Measurements from ENCODE around the gene PRKAR1B. TPM values are rescaled to one million over a fixed set of nuclear protein-coding genes. Genes with fewer than 3 reads are reported as not detected.
A peak's percentile ranks its signal among the peaks of the same experiment; 100 is the strongest.

PRKAR1B gene
- polyA plus RNA-seq, 1 of the 3 experiments (the other 2 are of a cell fraction) = 63.7 TPM

DNA sequence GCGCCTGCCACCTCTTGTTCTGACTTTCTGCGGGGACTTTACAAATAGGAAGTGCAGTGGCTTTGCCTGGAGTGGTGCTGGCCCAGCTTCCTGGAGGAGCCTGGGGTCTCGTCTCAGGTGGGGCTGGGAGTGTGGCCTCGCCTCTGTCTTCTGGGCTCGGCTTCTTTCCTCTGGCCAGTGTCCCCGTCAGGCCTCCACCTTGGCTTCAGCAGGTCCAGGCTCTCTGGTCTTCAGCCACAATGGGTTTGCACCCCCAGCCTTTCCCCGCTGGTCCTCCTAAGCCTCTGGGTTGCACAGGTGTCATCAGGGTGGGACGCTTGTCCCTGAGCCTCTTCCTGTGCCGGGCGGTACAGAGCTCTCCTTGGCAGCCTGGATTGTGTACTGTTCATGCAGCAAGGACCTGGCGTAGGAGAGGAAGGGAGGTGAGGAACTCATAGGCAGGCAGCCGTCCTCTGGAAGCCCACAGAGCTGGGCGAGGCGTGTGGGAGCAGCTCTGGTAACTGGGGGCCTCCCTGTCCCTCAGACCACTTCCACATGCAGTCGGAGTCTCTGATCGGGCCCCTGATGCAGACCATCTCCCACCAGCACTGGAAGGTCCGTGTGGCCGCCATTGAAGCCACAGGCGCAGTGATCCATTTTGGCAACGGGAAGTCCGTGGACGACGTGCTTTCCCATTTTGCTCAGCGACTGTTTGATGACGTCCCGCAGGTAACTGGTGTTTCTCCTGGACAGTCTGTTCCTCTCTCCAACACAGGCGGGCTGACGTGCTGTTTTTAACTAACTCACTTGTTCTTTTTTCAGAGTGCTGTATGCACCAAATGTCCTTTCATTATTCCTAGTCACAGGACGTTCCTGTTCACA, 2.3 kb upstream of the PRKAR1B start:
- peaks cover 22 to 42% of the 10 kb centered on the region in 2 experiments for H3K36me3 ChIP-seq (replicated peaks in 1 of 2; ENCODE audit: control insufficient read depth in 1 of 2, insufficient read depth in 2 of 2, low read length in 1 of 2)
- H3K9me2 ChIP-seq = no peaks in the 10 kb centered on the region
- no peak for DNase-seq
- H3F3A ChIP-seq (replicated peaks; ENCODE audit: insufficient read depth) = no peaks in the 10 kb centered on the region
- H3K4me1 ChIP-seq (ENCODE audit: control insufficient read depth in 1 of 2, insufficient read depth in 2 of 2, low read depth in 1 of 2, low read length in 1 of 2) = peaks cover 7 to 25% of the 10 kb centered on the region in 2 experiments; a peak in 3 of 4 replicates
- CTCF ChIA-PET = interaction anchor here (0.6 to 1.7 kb wide), 4 partner anchors 9 to 1294 kb away, joined by 4 to 7 read pairs (median 4); no protein-coding TSS in a partner anchor
- H3K4me2 ChIP-seq = no peak overlapping the region
- H3K27me3 ChIP-seq (ENCODE audit: insufficient read depth) = no peaks in the 10 kb centered on the region
- H3K79me2 ChIP-seq (ENCODE audit: insufficient read depth) = peaks cover 81% of the 10 kb centered on the region
- WGBS (ENCODE audit: low lambda C conversion rate) = 96% methylated on average over 23 of the region's 29 CpGs
- TF ChIP-seq RFX5 (IDR thresholded peaks at IDR 0.05; ENCODE audit: low read length) = no peak
- no peak for TF ChIP-seq POLR2AphosphoS5 (IDR thresholded peaks at IDR 0.05; ENCODE audit: low read depth, low read length)
- no peak for TF ChIP-seq RCOR1 (IDR thresholded peaks at IDR 0.05; ENCODE audit: low read length)
- TF ChIP-seq CHD2 (IDR thresholded peaks at IDR 0.05; ENCODE audit: low read length, partially characterized antibody) = no peak
- no peak for TF ChIP-seq GABPA (IDR thresholded peaks at IDR 0.05; ENCODE audit: low read depth)
- no peak for TF ChIP-seq TAF1 (IDR thresholded peaks at IDR 0.05; ENCODE audit: borderline replicate concordance, low read depth, low read length)
- no peak for TF ChIP-seq SIN3A (IDR thresholded peaks at IDR 0.05; ENCODE audit: borderline replicate concordance, low read depth, low read length)
- TF ChIP-seq MEF2A (IDR thresholded peaks at IDR 0.05; ENCODE audit: borderline replicate concordance, low read depth) = no peak
- no peak for TF ChIP-seq TCF12 (IDR thresholded peaks at IDR 0.05)
- TF ChIP-seq NFIC (IDR thresholded peaks at IDR 0.05; ENCODE audit: borderline replicate concordance) = no peak
- no peak for TF ChIP-seq JUND (IDR thresholded peaks at IDR 0.05)
- H4K20me1 ChIP-seq (ENCODE audit: insufficient read depth) = no peaks in the 10 kb centered on the region
- no peak overlapping the region for H3K4me3 ChIP-seq (ENCODE audit: low read depth in 2 of 2, low read length in 1 of 2)
- H3K9me3 ChIP-seq = peaks cover 5% of the 10 kb centered on the region; the same call in 1 of the 2 replicates
- POLR2A ChIA-PET = interaction anchor here (0.8 to 1.2 kb wide), 3 partner anchors 12 to 63 kb away, joined by 3 to 5 read pairs (median 4); no protein-coding TSS in a partner anchor
- H3K9ac ChIP-seq = no peak overlapping the region
- no peak overlapping the region for H3K27ac ChIP-seq (ENCODE audit: low read depth in 2 of 2, low read length in 1 of 2)
- no peak overlapping the region for H2AFZ ChIP-seq (ENCODE audit: low read depth)

DNA sequence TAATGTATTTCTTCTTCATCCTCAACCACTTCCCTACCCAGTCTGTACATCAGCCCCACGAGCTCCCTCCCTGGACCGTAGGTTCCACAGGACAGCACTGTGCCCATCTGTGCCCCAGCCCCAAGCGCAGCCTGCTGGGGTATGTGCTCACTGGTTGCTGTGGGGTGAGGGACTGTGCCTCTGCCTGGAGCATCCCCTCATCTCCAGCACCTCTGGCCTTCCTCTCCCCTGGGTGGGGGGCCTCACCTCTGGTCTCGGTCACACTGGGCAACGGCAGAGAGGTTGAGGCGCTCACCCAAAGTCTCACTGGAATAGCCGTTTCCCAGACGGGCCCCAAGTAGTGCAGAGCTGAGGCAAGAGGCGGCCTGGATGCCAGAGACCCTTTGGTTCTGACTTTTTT, 1.5 kb upstream of the PRKAR1B start:
- Histone ChIP-seq H3F3A (replicated peaks; ENCODE audit: insufficient read depth) (no peaks in the 10 kb centered on the region), H3K4me2 (peak overlapping the region; percentile 90), H2AFZ (ENCODE audit: low read depth) (no peak overlapping the region), H3K9me3 (no peaks in the 10 kb centered on the region), H3K9ac (peak overlapping the region; percentile 31; the same call in 1 of the 2 replicates), H3K4me1 (ENCODE audit: control insufficient read depth in 1 of 2, insufficient read depth in 2 of 2, low read depth in 1 of 2, low read length in 1 of 2) (peaks cover 7 to 25% of the 10 kb centered on the region in 2 experiments; a peak in 3 of 4 replicates), H3K27ac (ENCODE audit: low read depth in 2 of 2, low read length in 1 of 2) (peak overlapping the region in 1 of 2 experiments; percentile 76; a peak in 2 of 4 replicates), H4K20me1 (ENCODE audit: insufficient read depth) (no peaks in the 10 kb centered on the region), H3K4me3 (ENCODE audit: low read depth in 2 of 2, low read length in 1 of 2) (peak overlapping the region; percentile 66 to 83; a peak in 3 of 4 replicates), H3K27me3 (ENCODE audit: insufficient read depth) (no peaks in the 10 kb centered on the region), H3K9me2 (no peaks in the 10 kb centered on the region), H3K36me3 (replicated peaks in 1 of 2; ENCODE audit: control insufficient read depth in 1 of 2, insufficient read depth in 2 of 2, low read length in 1 of 2) (peaks cover 15 to 40% of the 10 kb centered on the region in 2 experiments), H3K79me2 (ENCODE audit: insufficient read depth) (peaks cover 73% of the 10 kb centered on the region)
- TF ChIP-seq NRF1 (IDR thresholded peaks at IDR 0.05; ENCODE audit: low read depth, low read length) (no peak), RCOR1 (IDR thresholded peaks at IDR 0.05; ENCODE audit: low read length) (no peak)
- TF ChIP-seq, protein P1, sequence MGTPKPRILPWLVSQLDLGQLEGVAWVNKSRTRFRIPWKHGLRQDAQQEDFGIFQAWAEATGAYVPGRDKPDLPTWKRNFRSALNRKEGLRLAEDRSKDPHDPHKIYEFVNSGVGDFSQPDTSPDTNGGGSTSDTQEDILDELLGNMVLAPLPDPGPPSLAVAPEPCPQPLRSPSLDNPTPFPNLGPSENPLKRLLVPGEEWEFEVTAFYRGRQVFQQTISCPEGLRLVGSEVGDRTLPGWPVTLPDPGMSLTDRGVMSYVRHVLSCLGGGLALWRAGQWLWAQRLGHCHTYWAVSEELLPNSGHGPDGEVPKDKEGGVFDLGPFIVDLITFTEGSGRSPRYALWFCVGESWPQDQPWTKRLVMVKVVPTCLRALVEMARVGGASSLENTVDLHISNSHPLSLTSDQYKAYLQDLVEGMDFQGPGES (IDR thresholded peaks at IDR 0.05; ENCODE audit: low read depth, low read length) = no peak
- CTCF ChIA-PET = interaction anchor here (0.6 to 1.7 kb wide), 6 partner anchors 8 to 1295 kb away, joined by 4 to 10 read pairs (median 5); no protein-coding TSS in a partner anchor
- POLR2A ChIA-PET = interaction anchor here (0.8 to 2.0 kb wide), 5 partner anchors 13 to 64 kb away, joined by 3 to 25 read pairs (median 4); no protein-coding TSS in a partner anchor
- WGBS (ENCODE audit: low lambda C conversion rate) = 95% methylated on average over 9 of the region's 9 CpGs
- no peak for DNase-seq
